ENCODE data around the gene PITX3. TPM values are rescaled to one million over a fixed set of nuclear protein-coding genes. Genes with fewer than 3 reads are reported as not detected.
A peak's percentile ranks its signal among the peaks of the same experiment; 100 is the strongest.

PITX3 gene
- total RNA-seq (2014; rRNA removed; shearing (Covaris generic)): not detected in 2 replicates

DNA sequence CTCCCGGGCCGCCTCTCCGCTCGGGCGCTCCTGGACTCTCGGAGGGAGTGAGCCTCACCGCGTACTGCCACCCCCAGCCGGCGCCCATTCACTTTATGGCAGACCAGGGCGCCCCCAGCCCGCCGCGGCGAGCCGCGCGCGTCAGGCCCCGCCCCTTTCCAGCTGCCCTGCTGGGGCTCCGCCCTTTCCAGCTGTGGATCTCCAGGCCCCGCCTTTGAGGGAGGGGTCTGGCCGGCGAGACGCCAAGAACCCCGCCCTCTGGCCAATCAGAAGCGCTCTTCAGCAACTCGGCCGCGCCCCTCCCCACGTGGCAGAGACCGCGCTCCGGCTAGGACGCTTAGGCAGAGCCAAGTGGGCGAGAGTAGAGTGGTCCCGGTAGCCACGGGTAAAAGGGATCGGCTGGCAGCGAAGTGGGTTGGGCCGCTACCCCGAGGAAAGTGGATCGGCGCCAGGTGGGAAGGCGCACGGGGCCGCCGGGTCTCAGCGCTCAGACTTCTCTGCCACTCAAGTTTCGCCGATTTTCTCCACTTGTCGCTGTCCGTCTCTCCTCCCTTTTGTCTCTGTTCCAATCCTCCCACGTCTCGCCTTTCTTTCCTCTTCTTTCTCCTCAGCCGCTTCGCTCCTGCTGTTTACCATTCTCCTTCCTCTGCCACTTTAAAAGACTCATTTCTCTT lies at the start of gene PITX3:
Gene PITX3 (minus strand): TSS at position 69 of the 674 bp plus-strand sequence. CDS start 9,432 bp downstream, outside the sequence.
- DNase-seq (ENCODE audit: low read depth): peak; percentile 93

DNA sequence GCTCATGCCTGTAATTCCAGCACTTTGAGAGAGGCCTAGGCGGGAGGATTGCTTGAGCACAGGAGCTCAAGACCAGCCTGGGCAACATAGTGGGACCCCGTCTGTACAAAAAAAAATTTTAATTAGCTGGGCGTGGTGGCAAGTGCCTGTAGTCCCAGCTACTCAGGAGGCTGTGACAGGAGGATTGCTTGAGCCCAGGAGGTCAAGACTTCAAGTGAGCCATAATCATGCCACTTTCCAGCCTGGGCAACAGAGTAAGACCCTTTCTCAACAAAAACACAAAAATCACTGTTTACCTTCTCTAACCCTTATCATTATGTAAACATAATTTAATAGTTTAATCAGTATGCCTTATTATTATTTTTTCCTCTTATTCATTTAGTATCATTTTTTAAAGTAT lies 48.5 kb upstream of the PITX3 start:
- no peak for DNase-seq (ENCODE audit: low read depth)

DNA sequence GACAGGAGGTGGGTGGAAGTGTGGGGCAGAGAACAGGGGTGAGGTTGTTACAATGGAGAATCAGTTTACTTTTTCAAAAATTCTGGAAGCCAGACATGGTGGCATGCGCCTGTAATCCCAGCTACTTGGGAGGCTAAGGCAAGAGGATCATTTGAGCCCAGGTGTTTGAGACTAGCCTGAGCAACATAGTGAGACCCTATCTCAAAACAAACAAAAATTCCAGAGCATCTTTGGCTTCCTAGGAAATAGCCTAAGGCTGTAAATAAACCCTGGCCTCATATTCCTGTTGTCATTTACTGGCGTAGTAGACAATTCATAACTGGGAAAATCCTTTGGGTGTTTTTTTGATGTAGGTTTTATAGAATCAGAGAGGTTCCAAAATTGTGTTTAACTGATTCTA lies 48.0 kb upstream of the PITX3 start:
- DNase-seq (ENCODE audit: low read depth): no peak

DNA sequence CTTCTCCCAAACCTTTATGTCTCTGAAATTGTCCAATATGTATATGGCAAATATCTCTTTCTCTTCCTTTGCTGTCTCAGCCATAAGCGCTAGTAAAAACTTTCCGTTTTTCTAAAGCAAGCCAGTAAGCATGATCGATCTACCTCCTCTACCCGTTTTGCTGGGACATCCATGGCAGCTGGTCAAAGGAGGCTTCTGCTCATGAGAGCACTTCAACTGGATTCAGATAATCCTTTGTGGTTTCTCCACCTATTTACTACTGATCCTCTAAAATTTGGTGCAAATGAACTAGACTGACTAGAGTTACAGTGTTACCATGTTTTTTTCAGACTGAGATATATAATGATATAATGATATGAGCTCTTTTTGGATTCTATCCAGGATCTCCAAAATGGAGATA lies 46.7 kb upstream of the PITX3 start:
- DNase-seq (ENCODE audit: low read depth): no peak

DNA sequence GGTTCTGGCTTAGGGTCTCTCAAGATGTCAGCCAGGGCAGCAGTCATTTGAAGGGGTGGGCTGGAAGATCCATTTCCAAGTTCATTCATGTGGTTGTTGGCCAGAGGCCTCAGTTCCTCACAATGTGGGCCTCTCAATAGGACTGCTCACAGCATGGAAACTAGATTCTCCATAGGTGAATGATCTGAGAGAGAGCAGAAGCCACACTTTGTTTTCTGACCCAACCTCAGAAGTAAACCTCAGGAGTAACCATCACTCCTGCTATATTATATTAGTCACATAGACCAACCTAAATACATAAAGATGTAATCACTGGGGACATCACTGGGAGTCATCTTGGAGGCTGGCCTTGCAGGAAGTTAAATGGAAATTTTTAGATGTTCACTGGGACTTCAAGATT lies 46.2 kb upstream of the PITX3 start:
- no peak for DNase-seq (ENCODE audit: low read depth)

DNA sequence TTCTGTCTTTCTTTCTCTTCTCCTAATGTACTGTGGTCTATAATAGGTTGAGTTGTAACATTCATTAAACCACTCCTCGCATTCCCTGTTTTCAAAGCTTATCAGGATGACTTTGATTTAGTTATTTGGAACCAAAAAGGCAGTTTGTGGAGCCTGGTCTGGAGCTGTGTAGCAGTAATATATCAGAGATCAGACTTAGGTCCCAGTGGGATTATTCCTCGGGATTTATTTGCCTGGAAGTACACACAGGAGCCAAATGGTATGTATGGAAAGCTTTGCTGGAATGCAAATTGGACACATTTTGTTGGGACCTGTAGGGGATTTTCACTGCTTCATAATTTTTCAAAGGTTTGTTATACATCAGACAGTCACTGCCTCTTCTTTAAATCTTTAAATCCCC lies 44.9 kb upstream of the PITX3 start:
- DNase-seq (ENCODE audit: low read depth): no peak

DNA sequence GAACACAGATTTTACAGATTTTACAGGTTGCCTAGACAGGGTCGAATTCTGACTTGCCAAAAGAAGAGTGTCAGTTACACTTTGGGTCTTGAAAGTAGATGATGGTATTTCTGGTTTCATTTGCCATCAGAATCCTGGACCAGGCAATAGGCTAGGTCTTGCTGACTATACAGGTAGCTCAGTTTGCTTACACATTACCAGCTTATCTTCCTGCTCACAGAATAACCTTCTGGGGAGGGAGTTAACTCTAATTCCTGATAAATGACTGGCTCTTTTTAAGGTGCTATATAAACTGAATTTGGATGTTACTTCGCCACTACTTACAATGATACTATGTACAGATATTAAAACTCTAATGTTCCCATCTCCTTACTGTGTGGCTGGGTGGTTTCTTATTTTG lies 43.8 kb upstream of the PITX3 start:
- DNase-seq (ENCODE audit: low read depth): no peak

DNA sequence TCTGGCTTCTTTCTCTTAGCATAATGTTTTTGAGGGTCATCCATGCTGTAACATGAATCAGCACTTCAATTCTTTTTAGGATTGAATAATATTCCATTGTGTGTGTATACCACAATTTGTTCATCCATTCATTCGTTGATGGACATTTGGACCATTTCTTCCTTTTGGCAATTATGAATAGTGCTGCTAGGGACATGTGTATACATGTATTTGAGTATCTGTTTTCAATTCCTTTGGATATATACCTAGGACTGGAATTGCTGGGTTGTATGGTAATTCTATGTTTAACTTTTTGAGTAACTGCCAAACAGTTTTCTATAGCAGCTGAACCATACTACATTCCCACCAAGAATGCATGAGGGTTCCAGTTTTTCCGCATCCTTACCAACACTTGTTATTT lies 43.2 kb upstream of the PITX3 start:
- no peak for DNase-seq (ENCODE audit: low read depth)

DNA sequence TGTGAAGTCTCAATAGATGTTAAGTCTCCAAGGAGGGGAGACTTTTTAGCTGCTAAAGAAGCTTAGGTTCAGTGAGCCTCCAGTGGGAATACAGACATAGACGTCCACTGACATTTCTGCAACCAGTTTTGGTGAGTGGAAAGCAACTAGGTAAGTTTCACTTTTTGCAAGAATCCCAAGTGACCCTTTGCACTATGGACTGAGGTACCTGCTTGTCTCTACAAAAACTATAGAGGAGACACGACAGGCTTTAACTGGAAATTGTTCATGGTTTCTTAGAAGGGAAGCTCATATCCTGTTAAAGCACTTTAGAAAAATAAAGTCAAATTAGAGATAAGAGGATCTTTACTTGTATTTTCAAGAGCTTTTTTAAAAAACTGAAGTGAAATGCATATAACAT lies 42.6 kb upstream of the PITX3 start:
- no peak for DNase-seq (ENCODE audit: low read depth)

DNA sequence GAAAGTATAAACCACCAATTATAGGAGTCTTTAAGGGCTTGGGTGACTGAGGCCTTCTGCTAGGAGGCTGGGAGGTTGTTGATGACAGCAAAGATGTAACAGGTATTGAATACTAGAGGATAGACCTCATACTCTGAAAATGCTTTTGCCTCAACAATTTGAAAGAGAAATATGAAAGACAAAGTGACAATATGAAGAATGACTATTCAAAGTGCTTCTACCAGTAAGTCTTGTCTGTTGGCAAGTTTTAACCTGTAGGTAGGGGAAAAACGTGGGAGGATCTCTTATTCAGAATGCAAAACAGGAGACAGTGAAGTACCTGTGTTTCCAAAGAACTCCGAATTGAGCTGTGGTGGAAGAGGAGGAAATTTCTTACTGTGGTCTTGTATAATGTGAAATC lies 42.2 kb upstream of the PITX3 start:
- DNase-seq (ENCODE audit: low read depth): no peak

DNA sequence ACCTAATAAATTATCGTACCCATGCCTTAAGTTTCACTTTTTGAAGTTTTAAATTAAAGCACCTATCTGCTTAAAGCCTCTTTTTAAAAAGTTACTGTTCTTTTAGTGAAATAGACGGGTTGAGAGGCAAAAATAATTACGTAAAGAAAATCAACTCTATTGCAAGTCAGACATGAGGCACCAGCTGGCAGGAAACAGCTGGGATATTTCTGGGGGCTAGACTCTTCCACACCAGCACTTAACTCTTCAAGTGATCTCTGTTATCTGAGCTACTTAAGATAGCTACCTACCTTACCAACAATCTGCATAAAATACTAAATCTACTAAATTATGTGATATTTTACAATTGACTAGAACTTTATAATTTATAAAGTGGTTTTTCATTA lies 39.8 kb upstream of the PITX3 start:
- DNase-seq (ENCODE audit: low read depth): no peak

DNA sequence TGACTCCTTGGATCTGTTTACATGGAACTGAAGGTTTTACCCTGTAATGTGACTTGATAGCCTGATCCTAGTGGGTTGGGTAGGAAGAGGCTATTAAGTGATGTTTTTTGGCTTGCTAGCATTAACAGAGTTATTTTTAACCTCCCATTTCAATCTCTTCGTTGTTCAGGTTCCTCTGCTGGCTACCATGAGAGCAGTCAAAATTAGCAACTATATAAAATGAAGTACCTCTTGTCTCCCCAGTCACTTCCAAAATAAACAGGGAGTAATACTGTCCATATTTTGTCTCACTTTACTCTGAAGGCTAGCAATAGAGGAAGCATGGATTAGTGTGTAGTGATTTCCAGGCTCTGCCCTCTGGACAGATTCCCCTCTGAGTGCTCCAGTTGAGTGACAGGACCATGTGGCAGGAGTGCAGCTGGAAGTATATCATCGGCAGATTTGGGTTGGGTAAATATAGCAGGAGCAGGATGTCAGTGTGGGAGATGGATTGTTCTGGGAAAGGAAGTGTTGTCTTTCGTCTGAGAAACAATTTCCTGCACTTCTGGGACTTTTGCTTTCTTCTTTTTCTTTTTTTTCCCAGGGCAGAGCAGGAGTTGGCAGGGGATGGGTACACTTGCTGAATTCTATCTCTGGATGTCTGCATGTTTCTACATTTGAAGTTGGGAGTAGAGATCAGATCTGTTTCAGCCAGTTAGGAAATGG lies 39.2 kb upstream of the PITX3 start:
- DNase-seq (ENCODE audit: low read depth): peak; percentile 3

DNA sequence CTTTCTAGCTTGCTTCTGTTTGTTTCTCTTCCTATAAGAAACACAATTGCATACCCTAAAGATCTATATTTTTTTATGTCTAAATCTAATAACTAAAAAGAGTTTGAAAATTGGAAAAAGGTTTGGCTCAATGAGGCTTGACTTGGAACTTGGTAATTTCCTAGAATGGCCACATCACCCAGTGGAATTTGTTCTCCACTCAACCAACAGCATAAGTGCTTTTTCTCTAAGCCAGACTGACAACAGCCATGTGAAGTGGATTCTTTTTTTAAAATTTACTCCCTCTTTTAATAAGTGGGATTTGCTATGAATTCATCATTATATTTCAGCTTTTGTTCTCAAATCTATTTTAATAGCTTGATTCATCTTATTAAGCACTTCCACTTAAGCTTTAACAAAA lies 37.8 kb upstream of the PITX3 start:
- DNase-seq (ENCODE audit: low read depth): no peak

DNA sequence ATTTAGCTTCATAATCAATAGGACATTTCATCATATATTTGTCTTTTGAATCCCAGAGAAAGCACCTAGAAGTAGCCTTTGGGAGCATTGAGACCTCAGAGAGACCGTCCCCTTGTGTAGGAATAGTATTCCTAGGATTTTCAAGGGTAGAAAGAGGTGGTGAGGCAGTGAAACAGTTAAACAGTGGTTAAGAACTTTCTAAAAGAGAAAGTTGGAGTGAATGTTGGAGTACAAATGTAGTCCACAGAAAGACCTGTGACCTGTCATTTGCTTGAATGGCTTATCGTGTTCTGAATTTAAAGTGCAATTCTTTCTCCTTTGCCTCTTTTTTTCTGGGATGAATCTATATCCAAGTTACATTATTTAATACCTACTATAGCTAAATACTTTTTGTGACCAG lies 34.0 kb upstream of the PITX3 start:
- no peak for DNase-seq (ENCODE audit: low read depth)

DNA sequence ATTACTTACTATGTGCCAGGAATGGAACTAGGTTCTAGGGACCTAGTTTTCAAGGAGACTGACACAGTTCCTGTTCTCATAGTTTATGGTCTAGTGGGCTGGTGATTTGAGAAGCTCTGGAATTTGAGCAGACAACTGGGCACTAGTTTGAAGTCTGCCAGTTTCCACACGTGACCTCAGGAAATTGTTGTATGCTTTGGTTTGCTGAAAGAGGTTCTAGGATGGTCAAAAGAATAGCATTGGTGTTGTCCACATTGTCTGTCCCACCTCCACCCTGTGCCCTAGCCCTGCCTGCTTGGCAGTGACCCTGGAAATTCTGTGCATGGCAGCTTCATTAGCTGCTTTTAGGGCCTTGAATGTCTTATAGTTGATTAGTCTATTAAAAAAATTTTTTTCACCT lies 32.8 kb upstream of the PITX3 start:
- no peak for DNase-seq (ENCODE audit: low read depth)

DNA sequence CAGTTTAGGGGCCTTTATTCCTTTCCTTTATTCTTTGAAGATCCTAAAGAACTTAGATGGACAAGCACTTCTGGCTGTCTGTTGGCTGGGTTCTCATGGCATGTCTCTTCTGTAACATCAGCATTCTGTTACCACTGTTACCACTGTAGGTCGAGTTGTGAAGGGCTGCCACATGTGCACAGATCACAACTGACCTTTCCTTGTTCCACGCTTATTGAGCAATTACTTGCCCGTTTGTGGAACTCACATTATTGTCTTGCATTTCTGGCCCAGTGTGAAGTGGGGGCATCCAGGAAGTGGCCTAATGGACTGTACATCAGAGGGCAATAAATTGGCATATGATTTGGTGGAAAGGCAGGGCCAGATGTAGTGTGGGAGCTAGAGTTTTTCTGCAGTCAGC lies 27.7 kb upstream of the PITX3 start:
- DNase-seq (ENCODE audit: low read depth): no peak

DNA sequence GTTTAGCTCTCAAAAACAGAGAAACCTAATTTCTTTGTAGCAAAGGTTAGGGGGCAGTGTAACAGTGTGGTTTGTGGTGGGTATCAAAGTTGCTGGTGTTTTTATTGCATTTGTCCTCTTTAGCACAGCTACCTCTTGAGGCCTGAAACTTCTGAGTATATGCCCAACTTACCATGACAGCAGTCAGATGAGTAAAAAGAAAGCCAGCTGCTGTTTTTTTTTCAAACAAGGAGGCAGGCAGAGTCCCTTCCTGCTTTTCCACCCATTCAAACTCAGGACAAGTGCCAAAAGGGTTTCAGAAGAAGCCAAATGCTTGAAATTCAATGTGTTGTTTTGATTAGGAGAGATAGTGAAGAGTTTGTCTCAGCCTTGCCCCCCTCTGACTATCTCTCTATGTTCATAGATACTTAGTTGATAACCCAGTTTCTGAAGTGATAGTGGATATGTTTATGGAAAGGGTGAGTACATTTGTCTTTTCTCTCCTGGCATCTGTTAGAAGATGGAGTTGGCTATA lies 27.1 kb upstream of the PITX3 start:
- DNase-seq (ENCODE audit: low read depth): no peak

DNA sequence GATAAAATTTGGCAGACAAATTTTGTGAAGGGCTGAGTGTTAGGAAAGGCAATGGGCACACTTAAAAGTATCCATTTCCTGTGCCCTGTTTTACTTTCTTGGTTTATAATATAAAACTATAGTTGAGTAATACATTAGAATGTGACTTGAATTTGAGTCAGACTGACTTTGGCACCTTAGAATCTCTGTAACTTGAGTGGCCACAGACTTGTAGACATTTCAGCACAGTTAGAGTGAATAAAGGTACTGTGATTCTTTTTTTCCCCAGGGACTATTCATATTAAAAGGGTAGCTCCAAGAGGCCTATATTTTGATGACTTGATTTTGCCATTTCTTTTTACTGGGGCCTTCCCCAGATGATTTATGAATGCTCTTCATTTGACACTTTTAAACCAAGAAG lies 26.4 kb upstream of the PITX3 start:
- no peak for DNase-seq (ENCODE audit: low read depth)

DNA sequence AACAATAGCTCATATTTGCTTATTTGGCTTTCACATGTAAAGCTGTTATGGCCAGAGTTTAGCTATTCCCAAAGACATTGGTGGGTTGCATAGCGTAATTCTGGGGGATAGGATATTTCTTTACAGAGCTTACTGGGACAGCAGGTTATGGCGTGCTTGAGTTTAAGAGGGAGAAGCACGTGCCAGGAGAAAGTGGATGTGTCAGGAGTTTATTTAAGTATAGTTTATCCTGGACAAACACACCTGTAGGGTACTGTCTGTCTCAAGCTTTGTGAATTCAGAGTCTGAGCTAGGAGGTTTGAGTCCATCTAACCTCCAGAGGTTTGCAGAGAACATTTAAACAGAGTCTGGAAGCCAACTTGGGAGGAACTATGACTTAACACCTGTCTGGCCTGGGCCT lies 25.4 kb upstream of the PITX3 start:
- DNase-seq (ENCODE audit: low read depth): no peak

DNA sequence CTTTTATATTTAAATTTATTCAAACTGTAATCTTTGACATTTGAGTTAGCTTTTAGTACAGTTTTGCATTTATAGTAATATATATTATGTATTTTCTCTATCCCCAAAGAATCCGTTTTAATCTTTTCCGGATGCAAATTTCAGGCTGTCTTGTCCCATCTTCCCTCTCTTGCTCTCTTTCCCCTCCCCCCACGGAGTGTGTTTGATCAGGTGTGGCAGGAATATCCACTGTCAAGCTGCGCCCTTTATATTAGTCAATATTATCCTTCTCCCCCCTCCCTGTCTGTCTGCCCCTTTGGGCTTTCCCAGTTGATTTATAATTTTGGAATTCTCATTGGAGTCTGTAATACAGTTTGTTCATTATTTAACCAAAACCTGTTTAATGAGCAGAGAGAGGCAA lies 23.1 kb upstream of the PITX3 start:
- DNase-seq (ENCODE audit: low read depth): no peak

DNA sequence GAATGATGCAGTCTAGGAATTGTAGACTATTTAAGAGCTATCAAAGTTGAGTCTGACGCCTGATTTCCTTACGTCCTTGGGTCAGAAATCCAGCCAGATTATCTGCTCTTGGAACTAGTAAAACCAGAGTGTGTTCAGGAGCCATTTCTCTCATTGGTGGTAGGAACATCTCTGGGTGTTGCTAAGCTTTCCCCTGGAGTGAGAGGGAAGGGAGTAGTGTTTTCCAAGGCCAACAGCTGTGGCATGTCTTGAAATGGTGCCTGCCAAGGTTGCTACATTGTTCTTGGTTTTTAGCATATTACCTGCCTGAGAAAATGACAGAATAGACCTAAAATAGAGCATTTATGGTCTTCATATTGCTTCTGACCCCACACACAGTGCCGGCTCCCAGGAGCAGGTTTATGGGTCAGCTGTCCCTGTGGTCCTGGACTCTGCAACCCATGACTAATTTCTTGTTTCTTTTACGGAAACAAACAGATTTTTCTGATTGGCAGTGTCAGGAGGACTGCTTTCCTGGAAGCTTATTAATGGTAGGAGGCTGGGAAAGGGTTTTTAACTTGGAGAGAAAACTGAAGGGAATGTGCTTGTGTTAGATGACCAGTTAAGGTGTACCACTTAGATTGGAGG lies 21.5 kb upstream of the PITX3 start:
- DNase-seq (ENCODE audit: low read depth): no peak

DNA sequence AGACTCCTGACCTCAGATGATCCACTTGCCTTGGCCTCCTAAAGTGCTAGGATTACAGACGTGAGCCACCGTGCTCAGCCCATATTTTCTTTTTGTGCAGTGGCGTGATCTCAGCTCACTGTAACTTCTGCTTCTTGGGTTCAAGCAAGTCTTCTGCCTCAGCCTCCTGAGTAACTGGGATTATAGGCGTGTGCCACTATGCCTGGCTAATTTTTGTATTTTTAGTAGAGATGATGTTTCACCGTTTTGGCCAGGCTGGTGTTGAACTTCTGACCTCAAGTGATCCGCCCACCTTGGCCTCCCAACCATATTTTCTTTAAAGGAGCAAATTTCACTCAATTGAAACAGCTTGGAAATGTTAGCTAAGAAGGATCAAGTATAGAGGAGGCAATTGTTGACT lies 20.5 kb upstream of the PITX3 start:
- DNase-seq (ENCODE audit: low read depth): no peak

DNA sequence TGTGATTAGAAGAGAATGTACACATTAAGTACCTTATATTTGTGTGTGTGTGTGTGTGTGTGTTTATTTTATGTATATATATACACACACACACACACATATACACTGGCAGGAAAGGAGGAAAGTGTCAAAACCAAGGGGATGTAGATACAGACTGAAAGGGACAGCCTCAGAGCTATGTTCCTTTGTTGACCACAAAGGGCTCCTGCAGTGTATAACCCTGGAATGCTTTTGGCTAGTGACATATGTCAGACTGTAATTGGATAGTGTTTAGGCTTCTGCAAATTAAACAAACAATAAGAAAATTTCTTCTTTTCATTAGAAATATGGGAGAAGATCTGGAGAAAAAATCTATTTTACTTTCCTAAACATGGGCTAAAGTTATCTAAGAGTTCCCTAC lies 19.9 kb upstream of the PITX3 start:
- no peak for DNase-seq (ENCODE audit: low read depth)
